OCI-LY1 (cell line): Measurements from ENCODE around the gene UCN3.

Experiments
- H2AFZ ChIP-seq: fragments of 200-600 bp; sonication (generic), shearing (Covaris generic); 2 replicates; pipeline ENCODE4 v1.6.0; 2014; ENCODE audit warnings: antibody characterized with exemption, mild to moderate bottlenecking, low read length
- H3F3A ChIP-seq: fragments of 200-600 bp; sonication (generic), shearing (Covaris generic); 2 replicates; pipeline ENCODE4 v1.6.0; 2014; ENCODE audit warnings: mild to moderate bottlenecking, antibody characterized with exemption, low read length, moderate library complexity; ENCODE audit not compliant: insufficient read depth
- H3K27ac ChIP-seq: fragments of 200-600 bp; sonication (generic); 2 replicates; pipeline ENCODE4 v1.5.1; 2014; ENCODE audit warnings: low read length, mixed run types, mild to moderate bottlenecking, low read depth; ENCODE audit not compliant: poor library complexity, severe bottlenecking
- H3K27me3 ChIP-seq: fragments of 200-600 bp; sonication (generic); 2 replicates; pipeline ENCODE4 v1.6.0; 2014; ENCODE audit warnings: antibody characterized with exemption, mild to moderate bottlenecking, low read length, moderate library complexity; ENCODE audit not compliant: insufficient read depth
- H3K36me3 ChIP-seq: fragments of 200-600 bp; sonication (generic); 2 replicates; pipeline ENCODE4 v1.6.1; 2014; ENCODE audit warnings: mild to moderate bottlenecking, antibody characterized with exemption, low read length, moderate library complexity, mixed read lengths; ENCODE audit not compliant: insufficient read depth
- H3K4me1 ChIP-seq: fragments of 200-600 bp; sonication (generic); 2 replicates; pipeline ENCODE4 v1.5.1; 2014; ENCODE audit warnings: mild to moderate bottlenecking, low read length, moderate library complexity; ENCODE audit not compliant: insufficient read depth, severe bottlenecking
- H3K4me2 ChIP-seq: fragments of 200-600 bp; sonication (generic), shearing (Covaris generic); 2 replicates; pipeline ENCODE4 v1.6.1; 2014; ENCODE audit warnings: low read length
- H3K4me3 ChIP-seq: fragments of 200-600 bp; sonication (generic); 2 replicates; pipeline ENCODE4 v1.5.1; 2014; ENCODE audit warnings: low read length, low read depth, mild to moderate bottlenecking, mixed read lengths; ENCODE audit not compliant: poor library complexity, severe bottlenecking
- H3K79me2 ChIP-seq: fragments of 200-600 bp; shearing (Covaris generic); 2 replicates; pipeline ENCODE4 v1.6.1; 2016; ENCODE audit warnings: mixed run types, low read length, mixed read lengths; ENCODE audit not compliant: insufficient read depth
- H3K9ac ChIP-seq: fragments of 200-600 bp; sonication (generic), shearing (Covaris generic); 2 replicates; pipeline ENCODE4 v1.6.1; 2014; ENCODE audit warnings: mild to moderate bottlenecking, low read length, mixed read lengths
- H3K9me2 ChIP-seq: fragments of 200-600 bp; sonication (generic), shearing (Covaris generic); 2 replicates; pipeline ENCODE4 v1.6.1; 2014; ENCODE audit warnings: low read depth, mild to moderate bottlenecking, low read length, mixed read lengths
- H3K9me3 ChIP-seq: fragments of 200-600 bp; shearing (Covaris generic); 2 replicates; pipeline ENCODE4 v1.6.1; 2014; ENCODE audit warnings: low read length, mixed read lengths
- H4K20me1 ChIP-seq: fragments of 200-600 bp; sonication (generic), shearing (Covaris generic); 2 replicates; pipeline ENCODE4 v1.6.0; 2016; ENCODE audit warnings: mild to moderate bottlenecking, low read length; ENCODE audit not compliant: insufficient read depth
- EZH2 ChIP-seq: fragments of 200-600 bp; sonication (generic), shearing (Covaris generic); IDR thresholded peaks from 2 replicates; pipeline ENCODE4 v1.8.0; 2017; ENCODE audit warnings: borderline replicate concordance, mixed run types, mild to moderate bottlenecking, antibody characterized with exemption, low read length, moderate library complexity, mixed read lengths
- TF ChIP-seq, protein P1 (sequence below): fragments of 200-600 bp; sonication (generic), shearing (Covaris generic); IDR thresholded peaks from 2 replicates; pipeline ENCODE4 v1.5.1; 2017; ENCODE audit warnings: mild to moderate bottlenecking, antibody characterized with exemption, low read length, moderate library complexity, mixed read lengths

UCN3 gene

DNA sequence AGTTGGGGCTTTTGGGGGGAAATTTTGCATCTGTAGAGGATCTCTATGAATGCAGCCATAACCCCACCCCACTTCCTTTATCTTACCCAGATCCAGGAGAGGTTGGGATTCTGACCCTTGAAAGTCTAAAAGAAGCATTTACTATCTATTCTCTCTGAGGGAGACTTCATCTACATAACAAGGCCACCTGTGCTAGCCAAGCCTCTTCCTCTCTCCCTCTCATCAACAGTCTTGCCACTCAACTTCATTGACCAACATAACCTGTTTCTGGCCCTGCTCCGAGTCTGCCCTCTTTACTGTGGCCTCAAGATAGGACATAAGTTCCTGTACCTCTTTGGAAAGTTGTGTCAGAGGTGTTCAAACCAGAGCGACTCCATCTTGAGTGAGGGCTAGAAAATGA lies 20.5 kb downstream of the UCN3 start:
- peaks cover 2% of the 10 kb centered on the region for H3K9me3 ChIP-seq
- no peak overlapping the region for H3K4me3 ChIP-seq
- no peaks in the 10 kb centered on the region for H3K36me3 ChIP-seq
- H2AFZ ChIP-seq, result no peak overlapping the region
- H3K27ac ChIP-seq, result no peak overlapping the region
- no peaks in the 10 kb centered on the region for H3K27me3 ChIP-seq
- no peaks in the 10 kb centered on the region for H3F3A ChIP-seq
- H3K4me2 ChIP-seq, result no peak overlapping the region
- no peaks in the 10 kb centered on the region for H4K20me1 ChIP-seq
- H3K9ac ChIP-seq, result no peak overlapping the region
- H3K9me2 ChIP-seq, result no peaks in the 10 kb centered on the region
- H3K4me1 ChIP-seq, result no peaks in the 10 kb centered on the region
- no peak for TF ChIP-seq EZH2
- TF ChIP-seq, protein P1, sequence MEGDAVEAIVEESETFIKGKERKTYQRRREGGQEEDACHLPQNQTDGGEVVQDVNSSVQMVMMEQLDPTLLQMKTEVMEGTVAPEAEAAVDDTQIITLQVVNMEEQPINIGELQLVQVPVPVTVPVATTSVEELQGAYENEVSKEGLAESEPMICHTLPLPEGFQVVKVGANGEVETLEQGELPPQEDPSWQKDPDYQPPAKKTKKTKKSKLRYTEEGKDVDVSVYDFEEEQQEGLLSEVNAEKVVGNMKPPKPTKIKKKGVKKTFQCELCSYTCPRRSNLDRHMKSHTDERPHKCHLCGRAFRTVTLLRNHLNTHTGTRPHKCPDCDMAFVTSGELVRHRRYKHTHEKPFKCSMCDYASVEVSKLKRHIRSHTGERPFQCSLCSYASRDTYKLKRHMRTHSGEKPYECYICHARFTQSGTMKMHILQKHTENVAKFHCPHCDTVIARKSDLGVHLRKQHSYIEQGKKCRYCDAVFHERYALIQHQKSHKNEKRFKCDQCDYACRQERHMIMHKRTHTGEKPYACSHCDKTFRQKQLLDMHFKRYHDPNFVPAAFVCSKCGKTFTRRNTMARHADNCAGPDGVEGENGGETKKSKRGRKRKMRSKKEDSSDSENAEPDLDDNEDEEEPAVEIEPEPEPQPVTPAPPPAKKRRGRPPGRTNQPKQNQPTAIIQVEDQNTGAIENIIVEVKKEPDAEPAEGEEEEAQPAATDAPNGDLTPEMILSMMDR, result no peak
- no peaks in the 10 kb centered on the region for H3K79me2 ChIP-seq

DNA sequence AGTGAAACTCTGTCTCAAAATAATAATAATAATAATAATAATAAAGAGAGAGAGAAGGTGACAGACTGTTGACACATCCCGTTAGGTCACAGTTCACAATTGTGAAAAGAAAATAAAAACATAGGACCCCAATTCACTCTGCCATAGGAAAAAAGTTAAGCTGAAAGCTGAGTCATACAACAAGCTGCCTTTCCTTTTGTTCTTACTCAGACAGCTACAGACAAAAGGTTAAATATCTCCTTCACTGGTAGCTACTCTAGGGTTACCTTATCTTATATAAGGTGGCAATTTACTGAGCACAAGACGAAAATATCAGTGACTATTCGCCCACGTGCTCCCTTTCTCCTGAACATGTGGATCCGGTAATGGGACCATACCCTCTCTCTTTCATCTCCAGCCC lies 22.4 kb downstream of the UCN3 start:
- TF ChIP-seq EZH2, result no peak
- TF ChIP-seq, protein P1, result no peak
- Histone ChIP-seq H3K9me3 (peaks cover 10% of the 10 kb centered on the region), H3K9ac (no peak overlapping the region), H3F3A (no peaks in the 10 kb centered on the region), H3K4me2 (no peak overlapping the region), H3K4me3 (no peak overlapping the region), H3K36me3 (no peaks in the 10 kb centered on the region), H4K20me1 (no peaks in the 10 kb centered on the region), H3K27ac (no peak overlapping the region), H3K79me2 (no peaks in the 10 kb centered on the region), H2AFZ (no peak overlapping the region), H3K9me2 (no peaks in the 10 kb centered on the region), H3K27me3 (no peaks in the 10 kb centered on the region), H3K4me1 (no peaks in the 10 kb centered on the region)

- Histone ChIP-seq H3K27ac (no peak overlapping the region), H3K27me3 (no peaks in the 10 kb centered on the region), H4K20me1 (no peaks in the 10 kb centered on the region), H3K79me2 (no peaks in the 10 kb centered on the region), H3K9me3 (peaks cover 10% of the 10 kb centered on the region), H3K9me2 (no peaks in the 10 kb centered on the region), H3K9ac (no peak overlapping the region), H2AFZ (no peak overlapping the region), H3F3A (no peaks in the 10 kb centered on the region), H3K4me3 (no peak overlapping the region), H3K4me1 (no peaks in the 10 kb centered on the region), H3K36me3 (no peaks in the 10 kb centered on the region), H3K4me2 (no peak overlapping the region)
- TF ChIP-seq EZH2, result no peak
- TF ChIP-seq, protein P1, result no peak
Observed at GRCh38 chr10:5390607-5391205, 25.9 kb downstream of the UCN3 start.
